ENCODE measurements around the gene TMEM255B. TPM values are rescaled to one million over a fixed set of nuclear protein-coding genes. Genes with fewer than 3 reads are reported as not detected.

Gene TMEM255B
- total RNA-seq, 1 experiment from 2014 or later, result 2.8 TPM

- Mint-ChIP-seq H3K27ac (no peak overlapping the region; a peak in 2 of 7 replicates), H3K4me3 (no peak overlapping the region; a peak in 1 of 5 replicates), H3K27me3 (ENCODE audit: low read depth) (peaks cover 4% of the 10 kb centered on the region), H3K9me3 (peaks cover 5 to 10% of the 10 kb centered on the region in 2 experiments; a peak in 3 of 5 replicates), H3K4me1 (no peaks in the 10 kb centered on the region), H3K36me3 (ENCODE audit: insufficient read depth in 1 of 3, low read depth in 3 of 3) (peaks cover 0 to 3% (median 0%) of the 10 kb centered on the region in 3 experiments; a peak in 1 of 7 replicates)
- Histone ChIP-seq H4K5ac (ENCODE audit: insufficient read length, low read depth, low read length) (no peak overlapping the region), H3K4ac (ENCODE audit: low read depth, low read length) (no peak overlapping the region), H3T11ph (ENCODE audit: low read length) (no peak overlapping the region), H3K23ac (ENCODE audit: insufficient read length, low read depth, low read length) (no peak overlapping the region), H3K14ac (ENCODE audit: insufficient read depth, low read length) (no peak overlapping the region), H3K27ac (ENCODE audit: insufficient read length, low read depth, low read length) (no peak overlapping the region), H3K9me3 (ENCODE audit: control insufficient read depth, low read depth, low read length) (no peaks in the 10 kb centered on the region), H3K4me2 (ENCODE audit: insufficient read depth, insufficient read length, low read length) (no peak overlapping the region), H2BK15ac (ENCODE audit: low read depth, low read length) (no peak overlapping the region), H3K9ac (ENCODE audit: extremely low read depth, insufficient read length, low read length) (no peak overlapping the region), H2BK120ac (ENCODE audit: low read depth, low read length, poor library complexity, severe bottlenecking) (no peak overlapping the region), H3K79me1 (ENCODE audit: insufficient read depth, low read depth, low read length, poor library complexity, severe bottlenecking) (no peaks in the 10 kb centered on the region), H3K18ac (ENCODE audit: insufficient read length, low read depth, low read length) (no peak overlapping the region), H3K56ac (ENCODE audit: insufficient read length, low read depth, low read length) (no peak overlapping the region), H3K79me2 (ENCODE audit: insufficient read depth, low read length) (no peaks in the 10 kb centered on the region), H4K20me1 (ENCODE audit: control insufficient read depth, insufficient read depth, insufficient read length) (no peaks in the 10 kb centered on the region), H2BK5ac (ENCODE audit: insufficient read length, low read length) (no peak overlapping the region), H2AK5ac (ENCODE audit: insufficient read length, low read length) (no peak overlapping the region), H2AFZ (ENCODE audit: low read length) (no peak overlapping the region), H3K4me1 (ENCODE audit: insufficient read depth, low read length) (no peaks in the 10 kb centered on the region), H4K91ac (ENCODE audit: insufficient read length, low read depth, low read length) (no peak overlapping the region), H4K8ac (replicated peaks; ENCODE audit: insufficient read length, low read depth, low read length) (no peak overlapping the region), H3K23me2 (ENCODE audit: insufficient read length, low read depth, low read length, poor library complexity, severe bottlenecking) (no peaks in the 10 kb centered on the region), H2BK12ac (ENCODE audit: insufficient read length, low read depth, low read length) (no peak overlapping the region), H2BK20ac (ENCODE audit: low read depth, low read length, poor library complexity, severe bottlenecking) (no peak overlapping the region), H3K27me3 (ENCODE audit: insufficient read depth, low read length) (no peaks in the 10 kb centered on the region)
- no peak for TF ChIP-seq CTCF (conservative IDR thresholded peaks at IDR 0.05)
- no peak for DNase-seq
- no CpG with 5 or more reads among the region's 26 CpGs for WGBS (ENCODE audit: extremely low coverage, insufficient read length, low lambda C conversion rate)
These were observed 24.8 kb upstream of the TMEM255B start for GRCh38 chr13:113734099-113734825.

Measured in H9 (cell line).